OCI-LY7 (cell line): ENCODE data around the gene RABL2A.

Source experiments
- CTCF ChIP-seq: fragments of 200-600 bp; sonication (generic); conservative IDR thresholded peaks from 2 replicates; pipeline ENCODE4 v1.5.1; 2014; ENCODE audit warnings: mild to moderate bottlenecking, antibody characterized with exemption, low read length, moderate library complexity, mixed read lengths
- EZH2phosphoT487 ChIP-seq: fragments of 200-600 bp; sonication (generic); IDR thresholded peaks from 2 replicates; pipeline ENCODE4 v1.6.1; 2018; ENCODE audit warnings: low read depth, borderline replicate concordance, mild to moderate bottlenecking, mixed run types, antibody characterized with exemption, low read length, moderate library complexity, mixed read lengths

DNA sequence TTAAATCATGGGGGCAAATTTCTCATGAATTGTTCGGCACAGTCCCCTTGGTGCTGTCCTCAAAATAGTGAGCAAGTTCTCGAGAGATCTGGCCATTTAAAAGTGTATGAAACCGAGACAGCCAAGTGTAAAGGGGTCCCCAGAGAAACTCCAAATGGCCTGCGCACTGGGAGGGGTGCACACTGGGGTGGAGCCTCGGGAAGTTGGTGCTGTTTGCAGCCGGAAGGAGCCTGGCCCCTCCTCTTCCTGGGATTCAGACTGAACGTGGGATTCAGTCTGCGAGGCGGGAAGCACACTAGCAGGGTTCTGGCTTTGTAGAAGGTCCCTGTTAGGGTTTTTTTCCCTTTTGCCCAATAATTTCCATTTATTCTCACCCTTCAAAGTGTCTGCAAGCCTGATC lies 48.8 kb downstream of the RABL2A start:
- no peak for TF ChIP-seq CTCF
- TF ChIP-seq EZH2phosphoT487 = no peak
